Muscle of leg (tissue), 11 donors: ENCODE data around the gene CAMK2N2. TPM values are rescaled to one million over a fixed set of nuclear protein-coding genes. Genes with fewer than 3 reads are reported as not detected.

Experiments
- DNase-seq: peaks from one replicate; pipeline ENCODE4 v3.0.0; 2013
- H3K27ac ChIP-seq: one replicate; pipeline ENCODE4 v1.5.1; 2013; ENCODE audit warnings: mild to moderate bottlenecking, low read length, control low read depth
- H3K27me3 ChIP-seq: one replicate; pipeline ENCODE4 v1.6.1; 2013; ENCODE audit warnings: low read length; ENCODE audit not compliant: control insufficient read depth, insufficient read depth
- H3K36me3 ChIP-seq: one replicate; pipeline ENCODE4 v1.6.1; 2013; ENCODE audit warnings: low read length; ENCODE audit not compliant: control insufficient read depth, insufficient read depth
- H3K4me1 ChIP-seq: one replicate; pipeline ENCODE4 v1.6.1; 2013; ENCODE audit warnings: low read length; ENCODE audit not compliant: control insufficient read depth, insufficient read depth
- H3K4me3 ChIP-seq: one replicate; pipeline ENCODE4 v1.5.1; 2013; ENCODE audit warnings: low read length, control low read depth
- H3K9me3 ChIP-seq: replicated peaks from 2 replicates; pipeline ENCODE4 v1.6.1; 2013; ENCODE audit warnings: low read depth, low read length; ENCODE audit not compliant: control insufficient read depth
- WGBS: methylation state at CpG from one replicate; pipeline ENCODE4 v1.1.5; 2013; ENCODE audit warnings: missing lambda C conversion rate; ENCODE audit not compliant: insufficient coverage; 5-methylcytosine and 5-hydroxymethylcytosine counted together
- polyA plus RNA-seq, 8 donors: library from polyadenylated mRNA; unstranded; fragments of 120-200 nt; gene quantifications; one replicate each; pipeline versions ENCODE4 v1.2.1 to v1.2.3, GENCODE V29; 2013; ENCODE audit warnings: inconsistent platforms in 1 of 8, low replicate concordance in 1 of 8; ENCODE audit not compliant: insufficient read length in 8 of 8, insufficient read depth in 1 of 8
- total RNA-seq: library from RNA; stranded (reverse); fragments of 120-200 nt; gene quantifications from one replicate; pipeline ENCODE4 v1.2.4, GENCODE V29; 2013

Gene CAMK2N2
- total and polyA plus RNA-seq, 9 donors, result 0.04 to 0.16 (median 0.10) TPM; not detected in 6

- H3K4me3 ChIP-seq, result no peak overlapping the region
- H3K4me1 ChIP-seq, result peaks cover 14% of the 10 kb centered on the region
- no peaks in the 10 kb centered on the region for H3K27me3 ChIP-seq
- WGBS, result 14% methylated on average over 1 of the region's 3 CpGs
- H3K27ac ChIP-seq, result no peak overlapping the region
- no peaks in the 10 kb centered on the region for H3K9me3 ChIP-seq
- DNase-seq, result no peak
- H3K36me3 ChIP-seq, result peaks cover 7% of the 10 kb centered on the region
Measured at GRCh38 chr3:184295771-184296170, 34.4 kb upstream of the CAMK2N2 start.

DNA sequence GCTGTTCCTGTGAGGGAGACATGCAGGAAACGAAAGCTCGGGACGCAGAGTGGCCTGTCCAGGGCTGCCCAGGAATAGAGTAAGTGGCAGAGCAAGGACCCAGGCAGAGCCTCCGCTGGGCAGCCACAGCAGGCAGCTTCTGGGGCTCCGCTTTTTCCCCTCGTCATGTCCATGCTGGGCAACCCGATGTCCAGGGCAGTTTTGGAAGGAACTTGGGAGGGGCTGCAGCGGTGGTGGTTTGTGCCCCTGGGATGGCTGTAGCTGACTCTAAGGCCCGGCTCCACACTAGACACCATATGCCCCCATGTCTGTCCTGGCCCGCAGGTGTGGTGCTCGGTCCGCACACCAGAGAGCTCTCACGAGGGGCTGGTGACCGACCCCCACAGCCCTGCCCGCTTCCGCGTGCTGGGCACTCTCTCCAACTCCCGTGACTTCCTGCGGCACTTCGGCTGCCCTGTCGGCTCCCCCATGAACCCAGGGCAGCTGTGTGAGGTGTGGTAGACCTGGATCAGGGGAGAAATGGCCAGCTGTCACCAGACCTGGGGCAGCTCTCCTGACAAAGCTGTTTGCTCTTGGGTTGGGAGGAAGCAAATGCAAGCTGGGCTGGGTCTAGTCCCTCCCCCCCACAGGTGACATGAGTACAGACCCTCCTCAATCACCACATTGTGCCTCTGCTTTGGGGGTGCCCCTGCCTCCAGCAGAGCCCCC, 30.5 kb upstream of the CAMK2N2 start:
- Histone ChIP-seq H3K9me3 (no peaks in the 10 kb centered on the region), H3K27me3 (peaks cover 8% of the 10 kb centered on the region), H3K36me3 (no peaks in the 10 kb centered on the region), H3K27ac (no peak overlapping the region), H3K4me1 (no peaks in the 10 kb centered on the region), H3K4me3 (no peak overlapping the region)
- no peak for DNase-seq
- 86% methylated on average over 13 of the region's 21 CpGs for WGBS

- H3K36me3 ChIP-seq, result no peaks in the 10 kb centered on the region
- no peak for DNase-seq
- peaks cover 8% of the 10 kb centered on the region for H3K27me3 ChIP-seq
- H3K9me3 ChIP-seq, result no peaks in the 10 kb centered on the region
- H3K4me1 ChIP-seq, result no peaks in the 10 kb centered on the region
- WGBS, result 80% methylated on average over 21 of the region's 22 CpGs
- no peak overlapping the region for H3K27ac ChIP-seq
- no peak overlapping the region for H3K4me3 ChIP-seq
Measured at GRCh38 chr3:184291044-184291737, 29.8 kb upstream of the CAMK2N2 start.

DNA sequence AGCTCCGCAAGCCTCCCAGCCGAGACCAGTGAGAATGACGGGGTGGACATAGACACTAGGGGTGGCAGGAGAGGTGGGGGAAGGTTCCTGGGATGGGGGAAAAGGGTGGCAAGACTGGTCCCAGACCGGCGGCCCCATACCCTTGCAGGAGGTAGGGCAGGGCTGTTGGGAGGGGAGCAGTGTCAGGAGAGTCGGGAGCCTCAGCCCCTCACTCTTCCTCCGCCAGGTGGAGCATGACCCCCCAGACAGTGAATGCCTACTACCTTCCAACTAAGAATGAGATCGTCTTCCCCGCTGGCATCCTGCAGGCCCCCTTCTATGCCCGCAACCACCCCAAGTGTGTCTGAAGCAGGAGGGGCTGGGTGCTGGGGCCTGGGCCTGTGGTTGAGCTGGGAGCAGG, 29.0 kb upstream of the CAMK2N2 start:
- no peak for DNase-seq
- no peak overlapping the region for H3K27ac ChIP-seq
- H3K4me1 ChIP-seq, result no peaks in the 10 kb centered on the region
- H3K9me3 ChIP-seq, result no peaks in the 10 kb centered on the region
- no peaks in the 10 kb centered on the region for H3K36me3 ChIP-seq
- H3K27me3 ChIP-seq, result peaks cover 8% of the 10 kb centered on the region
- WGBS, result 80% methylated on average over 3 of the region's 10 CpGs
- H3K4me3 ChIP-seq, result no peak overlapping the region

- no peak overlapping the region for H3K4me3 ChIP-seq
- H3K27me3 ChIP-seq, result peaks cover 8% of the 10 kb centered on the region
- H3K9me3 ChIP-seq, result no peaks in the 10 kb centered on the region
- H3K27ac ChIP-seq, result no peak overlapping the region
- no peaks in the 10 kb centered on the region for H3K4me1 ChIP-seq
- H3K36me3 ChIP-seq, result no peaks in the 10 kb centered on the region
- 26% methylated on average over 5 of the region's 10 CpGs for WGBS
- DNase-seq, result peak; percentile 19
Measured at GRCh38 chr3:184289426-184289938, 28.1 kb upstream of the CAMK2N2 start.

- H3K4me3 ChIP-seq, result no peak overlapping the region
- no peaks in the 10 kb centered on the region for H3K4me1 ChIP-seq
- DNase-seq, result peak; percentile 95
- peak overlapping the region; percentile 47 for H3K27ac ChIP-seq
- H3K9me3 ChIP-seq, result no peaks in the 10 kb centered on the region
- WGBS, result 23% methylated on average over 3 of the region's 4 CpGs
- H3K27me3 ChIP-seq, result peaks cover 11% of the 10 kb centered on the region
- no peaks in the 10 kb centered on the region for H3K36me3 ChIP-seq
Measured at GRCh38 chr3:184284696-184285095, 23.3 kb upstream of the CAMK2N2 start.

- 80% methylated on average over 7 of the region's 8 CpGs for WGBS
- Histone ChIP-seq H3K4me3 (no peak overlapping the region), H3K27me3 (peaks cover 11% of the 10 kb centered on the region), H3K27ac (no peak overlapping the region), H3K4me1 (no peaks in the 10 kb centered on the region), H3K9me3 (no peaks in the 10 kb centered on the region), H3K36me3 (no peaks in the 10 kb centered on the region)
- no peak for DNase-seq
Measured at GRCh38 chr3:184283681-184284080, 22.3 kb upstream of the CAMK2N2 start.

- Histone ChIP-seq H3K27me3 (peaks cover 17% of the 10 kb centered on the region), H3K27ac (no peak overlapping the region), H3K4me3 (no peak overlapping the region), H3K4me1 (no peaks in the 10 kb centered on the region), H3K9me3 (no peaks in the 10 kb centered on the region), H3K36me3 (no peaks in the 10 kb centered on the region)
- 67% methylated on average over 1 of the region's 4 CpGs for WGBS
- DNase-seq, result no peak
Measured at GRCh38 chr3:184282941-184283340, 21.6 kb upstream of the CAMK2N2 start.

GRCh38 chr3:184277366-184277765, 16.0 kb upstream of the CAMK2N2 start:
- 81% methylated on average over 5 of the region's 6 CpGs for WGBS
- no peak for DNase-seq
- Histone ChIP-seq H3K27me3 (peaks cover 52% of the 10 kb centered on the region), H3K27ac (no peak overlapping the region), H3K36me3 (no peaks in the 10 kb centered on the region), H3K9me3 (no peaks in the 10 kb centered on the region), H3K4me1 (no peaks in the 10 kb centered on the region), H3K4me3 (no peak overlapping the region)
